ENCODE data around the gene VKORC1.

VKORC1 gene

DNA sequence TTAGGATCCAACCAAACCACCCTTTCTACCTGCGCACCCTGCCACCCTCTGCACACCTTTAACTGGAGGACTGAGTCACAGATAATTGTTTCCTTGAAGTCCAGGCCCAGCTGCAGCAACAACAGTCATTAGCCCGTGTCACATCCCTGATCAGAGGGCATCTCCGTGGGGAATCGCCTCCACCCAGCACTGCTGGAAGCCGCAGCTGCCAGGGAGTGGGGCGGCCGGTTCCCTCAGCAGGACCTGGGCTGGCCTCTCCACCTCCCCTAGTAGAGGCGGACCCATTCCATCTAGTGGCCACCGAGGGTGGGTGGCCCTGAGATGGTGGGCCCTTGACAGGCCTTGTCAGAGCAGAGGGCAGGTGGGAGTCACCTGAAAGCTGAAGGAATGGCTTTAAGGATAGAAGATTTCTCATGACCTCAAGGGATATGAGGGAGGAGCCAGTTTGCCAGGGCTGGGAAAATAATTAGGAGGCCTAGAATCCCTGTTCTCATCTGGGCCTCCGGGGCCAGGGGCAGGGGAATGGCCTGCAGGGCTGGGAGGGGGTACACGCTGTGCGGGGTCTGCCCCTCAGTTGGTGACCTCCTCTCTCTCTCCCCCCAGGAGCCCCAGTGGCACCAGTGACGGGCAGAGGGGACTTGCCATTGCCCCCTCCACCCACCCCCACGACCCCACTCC lies 12.1 kb downstream of the VKORC1 start:
- DNase-seq (ENCODE audit: low spot score) = no peak

DNA sequence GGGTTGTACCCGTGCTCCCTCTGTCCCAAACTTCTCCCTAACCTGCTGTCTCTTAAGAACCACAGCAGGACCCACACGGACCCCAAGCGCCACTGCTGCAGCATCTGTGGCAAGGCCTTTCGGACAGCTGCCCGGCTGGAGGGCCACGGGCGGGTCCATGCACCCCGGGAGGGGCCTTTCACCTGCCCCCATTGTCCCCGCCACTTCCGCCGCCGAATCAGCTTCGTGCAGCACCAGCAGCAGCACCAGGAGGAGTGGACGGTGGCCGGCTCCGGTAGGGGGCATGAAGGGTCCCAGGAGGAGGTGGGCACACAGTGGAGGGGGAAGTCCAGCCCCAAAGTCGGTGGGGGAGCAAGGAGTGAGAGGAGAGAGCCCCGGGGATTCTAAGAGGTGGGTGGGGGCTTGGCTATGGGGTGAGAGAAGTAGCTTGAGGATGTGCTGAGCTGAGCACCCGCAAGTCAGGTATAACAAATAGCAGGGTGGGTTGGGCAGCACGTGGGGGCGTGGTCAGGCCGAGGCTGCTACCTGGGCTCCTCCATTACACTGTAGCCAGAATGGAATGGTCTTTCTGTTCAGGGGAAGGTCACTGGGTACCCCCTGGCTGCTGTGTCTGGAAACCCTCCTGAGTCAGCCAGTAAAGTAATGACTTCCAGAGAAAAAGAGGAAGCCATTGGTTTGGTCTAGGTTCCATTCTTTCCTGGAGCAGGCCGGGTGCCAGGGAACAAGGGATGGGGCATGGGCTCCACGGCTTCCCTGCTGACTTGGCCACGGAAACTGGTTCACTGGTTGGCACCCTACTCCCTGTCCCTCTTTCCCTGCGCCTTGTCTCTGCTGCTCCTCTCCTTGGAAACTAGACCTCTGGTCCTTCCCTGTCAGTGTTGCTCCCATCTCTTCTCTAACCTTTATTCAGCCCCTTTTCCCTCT lies 12.9 kb downstream of the VKORC1 start:
- DNase-seq (ENCODE audit: low spot score) = no peak

GRCh38 chr16:31080756-31081419 lies 13.7 kb downstream of the VKORC1 start:
- no peak for DNase-seq (ENCODE audit: low spot score)

DNA sequence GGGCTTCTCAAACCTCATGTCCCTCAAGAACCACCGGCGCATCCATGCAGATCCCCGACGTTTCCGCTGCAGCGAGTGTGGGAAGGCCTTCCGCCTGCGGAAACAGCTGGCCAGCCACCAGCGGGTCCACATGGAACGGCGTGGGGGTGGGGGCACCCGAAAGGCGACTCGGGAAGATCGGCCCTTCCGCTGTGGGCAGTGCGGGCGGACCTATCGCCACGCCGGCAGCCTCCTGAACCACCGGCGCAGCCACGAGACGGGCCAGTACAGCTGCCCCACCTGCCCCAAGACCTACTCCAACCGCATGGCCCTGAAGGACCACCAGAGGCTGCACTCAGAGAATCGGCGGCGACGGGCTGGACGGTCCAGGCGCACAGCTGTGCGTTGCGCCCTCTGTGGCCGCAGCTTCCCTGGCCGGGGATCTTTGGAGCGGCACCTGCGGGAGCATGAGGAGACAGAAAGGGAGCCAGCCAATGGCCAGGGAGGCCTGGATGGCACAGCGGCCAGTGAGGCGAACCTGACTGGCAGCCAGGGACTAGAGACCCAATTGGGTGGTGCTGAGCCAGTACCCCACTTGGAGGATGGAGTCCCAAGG lies 14.5 kb downstream of the VKORC1 start:
- DNase-seq (ENCODE audit: low spot score) = no peak

- DNase-seq (ENCODE audit: low spot score) = no peak
Observed at GRCh38 chr16:31079342-31079944, 15.2 kb downstream of the VKORC1 start.

- no peak for DNase-seq (ENCODE audit: low spot score)
Observed at GRCh38 chr16:31078597-31079341, 15.8 kb downstream of the VKORC1 start.

GRCh38 chr16:31077592-31078396 lies 16.8 kb downstream of the VKORC1 start:
- no peak for DNase-seq (ENCODE audit: low spot score)

DNA sequence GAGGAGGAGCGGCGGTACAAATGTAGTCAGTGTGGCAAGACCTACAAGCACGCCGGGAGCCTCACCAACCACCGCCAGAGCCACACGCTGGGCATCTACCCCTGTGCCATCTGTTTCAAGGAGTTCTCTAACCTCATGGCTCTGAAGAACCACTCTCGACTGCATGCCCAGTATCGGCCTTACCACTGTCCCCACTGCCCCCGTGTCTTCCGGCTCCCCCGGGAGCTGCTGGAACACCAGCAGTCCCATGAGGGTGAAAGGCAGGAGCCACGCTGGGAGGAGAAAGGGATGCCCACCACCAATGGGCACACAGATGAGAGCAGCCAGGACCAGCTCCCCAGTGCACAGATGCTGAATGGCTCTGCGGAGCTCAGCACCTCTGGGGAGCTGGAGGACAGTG lies 17.6 kb downstream of the VKORC1 start:
- no peak for DNase-seq (ENCODE audit: low spot score)

- DNase-seq (ENCODE audit: low spot score) = no peak
Observed at GRCh38 chr16:31076319-31076718, 18.3 kb downstream of the VKORC1 start.

- peak; percentile 13 for DNase-seq (ENCODE audit: low spot score)
Observed at GRCh38 chr16:31074814-31075183, 19.8 kb downstream of the VKORC1 start.

- DNase-seq (ENCODE audit: low spot score) = peak; percentile 99
Observed at GRCh38 chr16:31073970-31074813, 20.4 kb downstream of the VKORC1 start, which contains the start of the genes ZNF646 and ZNF668. Gene ZNF646, plus strand, starts transcription at chr16:31074422. Its CDS starts 1,903 bp downstream, at chr16:31076325. Gene ZNF668, minus strand, starts transcription at chr16:31074240. Its CDS starts 9,781 bp downstream, at chr16:31064459.

GRCh38 chr16:31073142-31073969 lies 21.2 kb downstream of the VKORC1 start:
- peak; percentile 79 for DNase-seq (ENCODE audit: low spot score)

GRCh38 chr16:31072540-31073141 lies 22.0 kb downstream of the VKORC1 start:
- peak; percentile 18 for DNase-seq (ENCODE audit: low spot score)

- no peak for DNase-seq (ENCODE audit: low spot score)
Observed at GRCh38 chr16:31071861-31072260, 22.7 kb downstream of the VKORC1 start.

GRCh38 chr16:31067342-31067741 lies 27.3 kb downstream of the VKORC1 start:
- DNase-seq (ENCODE audit: low spot score) = no peak

GRCh38 chr16:31064882-31065461 lies 29.6 kb downstream of the VKORC1 start:
- DNase-seq (ENCODE audit: low spot score) = peak; percentile 45

GRCh38 chr16:31063843-31064611 lies 30.6 kb downstream of the VKORC1 start:
- DNase-seq (ENCODE audit: low spot score) = no peak

All from kidney capillary endothelial cell (primary cell).